Measurements from ENCODE around the gene TTC34. TPM values are rescaled to one million over a fixed set of nuclear protein-coding genes. Genes with fewer than 3 reads are reported as not detected.

Gene TTC34
- total RNA-seq, 2 donors from 2014 or later: under 0.01 to 0.52 TPM

- 76% methylated on average over 11 to 20 of the region's 20 CpGs for WGBS, 2 donors
- no peak for DNase-seq
- H3K27me3 ChIP-seq: no peaks in the 10 kb centered on the region
Observed at GRCh38 chr1:2830761-2831425, 29.4 kb upstream of the TTC34 start.

DNA sequence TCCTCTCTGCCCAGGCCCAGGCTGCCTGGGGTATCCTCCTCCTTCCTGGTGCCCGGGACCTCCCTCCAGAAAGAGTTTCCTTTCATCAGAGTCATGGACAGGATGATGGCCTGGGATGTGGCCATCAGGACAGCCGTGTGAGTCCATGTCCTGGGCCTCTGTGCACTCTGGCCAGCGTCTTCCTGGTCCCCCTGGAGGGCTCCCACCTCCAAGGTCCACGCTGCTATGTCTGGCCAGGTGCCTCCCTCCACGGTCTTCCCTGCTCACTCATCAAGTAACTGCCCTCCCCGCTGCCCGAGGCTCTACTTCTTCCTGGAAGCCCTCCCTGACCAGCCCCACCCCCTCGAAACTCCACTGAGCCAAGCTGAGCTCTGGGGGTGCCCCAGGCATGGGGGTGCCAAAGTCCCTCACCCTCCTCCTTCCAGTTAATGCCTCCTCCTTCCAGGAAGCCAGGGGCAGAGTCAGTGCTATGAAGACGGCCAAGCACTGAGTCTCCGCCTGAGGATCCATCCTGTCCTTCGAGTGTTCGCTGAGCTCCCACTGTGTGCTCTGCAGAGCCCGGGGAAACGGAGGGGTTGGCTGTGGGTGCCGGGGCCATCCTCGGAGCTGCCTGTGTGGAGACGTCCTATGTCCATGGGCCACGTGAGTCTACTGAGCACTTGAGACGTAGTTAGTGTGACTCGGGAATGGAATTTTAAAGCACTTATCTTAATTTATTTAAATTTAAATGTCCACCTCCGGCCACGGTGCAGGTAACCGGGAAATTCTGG lies 28.5 kb upstream of the TTC34 start:
- Histone ChIP-seq H3K36me3 (replicated peaks in 1 of 2; ENCODE audit: insufficient read depth in 1 of 2, low read depth in 2 of 2) (no peaks in the 10 kb centered on the region), H3K9me3 (no peaks in the 10 kb centered on the region), H3K4me3 (no peak overlapping the region), H3K27ac (no peak overlapping the region), H3K4me1 (no peaks in the 10 kb centered on the region), H3K27me3 (no peaks in the 10 kb centered on the region)
- DNase-seq: no peak
- intact Hi-C loops (cut with DNase I): no loop called here
- ATAC-seq: no peak
- 63 to 64% methylated on average over 16 to 23 of the region's 23 CpGs for WGBS, 2 donors
- TF ChIP-seq POLR2A (IDR thresholded peaks at IDR 0.05): no peak
- TF ChIP-seq CTCF (IDR thresholded peaks at IDR 0.05): no peak

More at GRCh38 chr1:2830761-2831425, 29.4 kb upstream of the TTC34 start:
- intact Hi-C loops (cut with DNase I): no loop called here
- H3K27ac ChIP-seq: no peak overlapping the region
- H3K4me1 ChIP-seq: no peaks in the 10 kb centered on the region
- H3K4me3 ChIP-seq: no peak overlapping the region
- TF ChIP-seq CTCF (IDR thresholded peaks at IDR 0.05): no peak
- no peak for TF ChIP-seq POLR2A (IDR thresholded peaks at IDR 0.05)
- no peaks in the 10 kb centered on the region for H3K9me3 ChIP-seq
- no peaks in the 10 kb centered on the region for H3K36me3 ChIP-seq (replicated peaks in 1 of 2; ENCODE audit: insufficient read depth in 1 of 2, low read depth in 2 of 2)
- no peak for ATAC-seq

DNA sequence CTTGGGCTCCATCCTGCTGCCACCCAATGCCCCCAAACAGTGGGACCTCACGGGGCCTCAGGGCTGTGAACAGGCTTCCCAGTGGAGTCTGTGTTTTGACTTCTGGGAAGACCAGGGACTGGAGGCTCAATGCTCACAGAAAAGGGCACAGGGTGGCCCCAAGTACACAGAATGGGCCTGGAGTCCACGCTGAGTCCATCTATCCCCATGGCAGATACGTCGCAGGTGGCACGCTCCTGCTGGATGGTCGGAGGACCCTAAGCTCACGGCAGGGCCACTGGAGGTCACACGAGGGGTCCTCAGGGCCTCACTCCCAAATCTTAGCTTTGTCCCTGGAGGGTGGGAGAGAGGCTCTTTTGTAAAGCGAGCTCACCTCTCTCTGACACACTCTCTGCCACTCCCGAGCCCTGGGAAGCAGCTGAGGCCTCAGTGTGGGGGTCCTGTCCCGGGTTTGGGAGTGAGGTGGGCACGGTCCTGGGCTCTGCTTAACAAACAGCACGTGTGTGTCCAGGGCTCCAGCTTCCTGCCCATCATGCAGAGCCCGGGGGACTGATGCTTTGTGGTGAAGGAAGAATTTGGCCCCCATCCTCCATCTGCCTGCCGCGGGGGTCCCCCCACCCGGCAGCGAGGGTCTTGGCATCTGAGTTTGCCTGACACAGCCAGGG lies 27.2 kb upstream of the TTC34 start:
- Histone ChIP-seq H3K9me3 (no peaks in the 10 kb centered on the region), H3K27me3 (no peaks in the 10 kb centered on the region), H3K36me3 (replicated peaks in 1 of 2; ENCODE audit: insufficient read depth in 1 of 2, low read depth in 2 of 2) (no peaks in the 10 kb centered on the region), H3K4me3 (no peak overlapping the region), H3K27ac (no peak overlapping the region), H3K4me1 (no peaks in the 10 kb centered on the region)
- ATAC-seq (no peak), DNase-seq (no peak)
- TF ChIP-seq POLR2A (IDR thresholded peaks at IDR 0.05): no peak
- TF ChIP-seq CTCF (IDR thresholded peaks at IDR 0.05): no peak
- intact Hi-C loops (cut with DNase I): no loop called here
- 62 to 70% methylated on average over 14 to 17 of the region's 18 CpGs for WGBS, 2 donors

- Histone ChIP-seq H3K9me3 (no peaks in the 10 kb centered on the region), H3K4me1 (peaks cover 4% of the 10 kb centered on the region), H3K36me3 (replicated peaks in 1 of 2; ENCODE audit: insufficient read depth in 1 of 2, low read depth in 2 of 2) (no peaks in the 10 kb centered on the region), H3K27me3 (no peaks in the 10 kb centered on the region), H3K27ac (no peak overlapping the region), H3K4me3 (no peak overlapping the region)
- WGBS, 2 donors: 68 to 70% methylated on average over 2 to 14 of the region's 14 CpGs
- ATAC-seq (no peak), DNase-seq (no peak)
- no peak for TF ChIP-seq CTCF (IDR thresholded peaks at IDR 0.05)
- no peak for TF ChIP-seq POLR2A (IDR thresholded peaks at IDR 0.05)
- intact Hi-C loops (cut with DNase I): no loop called here
Observed at GRCh38 chr1:2826736-2827292, 25.3 kb upstream of the TTC34 start.
